Osteoblast (primary cell): ENCODE data around the gene OSTC. TPM values are rescaled to one million over a fixed set of nuclear protein-coding genes. Genes with fewer than 3 reads are reported as not detected.

Experiments used
- small RNA-seq: library from RNA; depleted of rRNA; stranded (forward); fragments of <200 nt; gene quantifications from one replicate; pipeline ENCODE3, GENCODE V24; 2012
- total RNA-seq: library from RNA; depleted of rRNA; stranded (reverse); fragments of >200 nt; gene quantifications from 2 replicates; pipeline ENCODE4 v1.2.3, GENCODE V29; 2012

OSTC gene
- total RNA-seq, 1 donor, result 256 TPM

Small RNA genes within 50 kb of the gene (small RNA-seq; reads per million reads assigned to genes)
- not detected for gene RNU6-431P

Other genes with a start within 250 kb of the OSTC start
- 448 and 555 TPM in 2 replicates for gene RPL34, start 30.0 kb upstream of the OSTC start, total RNA-seq
- gene ETNPPL, start 112.5 kb downstream of the OSTC start, total RNA-seq, result not detected in 2 replicates